GM18861 (cell line): ENCODE results near the gene CNTNAP2.

Experiments
- ATAC-seq: cut with Tn5 transposase; IDR thresholded peaks from one replicate; pipeline ENCODE4 v1.9.1; 2021; ENCODE audit not compliant: unreplicated experiment

The CNTNAP2 gene

DNA sequence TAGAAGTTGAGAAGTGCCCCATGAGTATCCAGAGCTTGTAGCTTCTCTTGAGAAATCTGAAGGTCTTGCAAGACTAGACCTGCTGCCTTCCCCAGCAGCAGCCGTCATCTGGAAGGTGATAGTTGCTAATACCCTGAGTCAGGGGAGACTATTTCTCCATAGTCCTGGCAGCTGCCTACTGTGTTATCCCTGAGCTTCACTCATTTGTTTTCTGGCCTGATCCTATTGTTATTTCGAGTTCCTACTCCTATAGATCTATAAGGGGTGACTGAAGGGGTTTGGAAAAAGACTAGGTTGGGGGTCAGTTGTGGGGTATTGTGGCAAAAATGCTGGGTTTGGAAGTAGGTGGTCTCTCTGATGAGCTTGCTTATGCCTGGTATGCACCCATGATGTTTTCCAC, 297.8 kb downstream of the CNTNAP2 start:
- no peak for ATAC-seq

DNA sequence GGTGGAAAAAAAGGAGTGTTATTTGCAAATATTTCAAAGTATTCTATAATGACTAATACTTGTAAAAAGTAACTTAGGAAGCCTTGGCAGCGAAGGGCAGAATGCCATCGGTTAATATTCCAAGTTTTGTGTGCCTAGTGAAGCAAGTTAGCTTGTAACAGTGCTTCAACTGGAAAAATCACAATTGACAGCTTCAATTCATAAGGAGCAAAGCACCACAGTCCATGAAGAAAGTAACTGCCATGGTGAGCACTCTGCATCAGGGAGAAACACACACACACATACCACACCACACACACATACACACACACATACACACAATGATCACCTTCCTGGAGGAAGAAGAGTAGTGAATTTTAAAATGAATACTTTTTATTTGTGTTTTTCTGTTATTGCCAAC, 298.3 kb downstream of the CNTNAP2 start:
- no peak for ATAC-seq

DNA sequence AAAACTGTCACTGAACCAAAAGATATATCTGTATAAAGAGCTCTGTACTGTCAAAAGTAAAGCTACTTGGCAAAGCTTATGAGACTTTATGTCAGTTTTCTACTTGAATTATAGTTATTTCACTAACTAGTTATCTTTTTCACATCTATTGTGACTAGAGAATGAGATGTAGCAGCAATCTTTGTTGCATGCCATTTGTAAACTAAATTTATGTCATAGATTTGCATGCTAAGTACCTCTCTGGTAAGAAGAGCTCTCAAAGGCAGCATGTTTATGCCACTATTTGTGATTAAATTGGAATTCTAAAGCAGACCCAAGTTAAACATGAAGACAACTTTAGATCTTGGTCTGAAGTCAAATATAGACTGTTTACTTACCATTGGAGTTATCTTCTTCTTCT, 300.6 kb downstream of the CNTNAP2 start:
- no peak for ATAC-seq

DNA sequence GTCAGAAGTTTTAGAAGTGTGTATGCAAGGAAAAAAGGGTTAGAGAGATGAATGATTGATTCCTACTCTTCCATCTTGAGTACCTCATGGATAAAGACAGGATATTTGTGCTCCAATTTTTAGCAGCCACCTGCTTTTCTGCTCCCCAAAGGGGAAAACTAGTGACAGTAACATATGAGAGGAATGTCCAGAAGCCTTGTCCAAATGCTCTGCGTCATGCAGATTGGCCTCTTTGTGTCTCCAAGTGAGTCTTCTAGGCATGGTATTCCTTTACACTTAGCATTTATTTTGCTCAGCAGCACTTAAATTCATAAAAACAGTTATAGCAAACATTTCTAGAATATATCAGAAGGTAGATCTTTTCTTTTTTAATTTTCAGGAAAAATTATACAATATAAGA, 306.8 kb downstream of the CNTNAP2 start:
- ATAC-seq = no peak

DNA sequence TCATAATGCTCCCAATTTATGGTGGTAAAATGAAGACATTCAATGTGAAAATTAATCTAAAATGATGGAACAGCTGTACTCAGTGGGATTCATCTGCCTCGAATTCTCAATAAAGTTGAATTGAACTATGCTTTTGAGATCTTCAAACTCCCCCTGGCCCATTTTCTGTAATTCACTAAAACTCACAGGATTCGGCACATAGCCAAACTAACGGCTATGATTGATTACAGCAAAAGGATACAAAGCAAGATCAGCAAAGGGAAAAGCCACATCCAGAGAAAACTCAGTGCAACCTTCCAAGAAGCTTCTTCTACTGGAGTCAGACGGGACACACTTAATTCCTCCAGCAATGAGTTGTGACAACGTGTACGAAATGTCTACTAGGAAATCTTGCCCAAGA, 307.5 kb downstream of the CNTNAP2 start:
- no peak for ATAC-seq

DNA sequence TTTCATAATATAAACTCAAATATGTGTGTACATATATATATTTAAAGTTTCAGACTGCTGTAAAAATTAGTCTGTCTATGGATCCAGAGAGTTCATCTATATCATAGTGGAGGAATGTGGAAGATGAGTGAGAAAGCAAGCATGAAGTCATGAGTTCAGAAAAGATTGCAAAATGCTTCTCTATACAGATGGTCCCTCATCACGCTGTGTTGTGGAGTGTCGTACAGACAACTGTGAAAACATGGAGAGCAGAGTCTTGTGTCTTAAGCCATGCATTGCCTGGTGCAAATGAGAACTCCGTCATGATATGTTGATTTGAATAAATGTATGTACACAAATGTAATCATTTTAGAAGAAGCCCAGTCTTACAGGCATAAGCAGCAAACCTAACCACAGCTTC, 316.9 kb downstream of the CNTNAP2 start:
- no peak for ATAC-seq

DNA sequence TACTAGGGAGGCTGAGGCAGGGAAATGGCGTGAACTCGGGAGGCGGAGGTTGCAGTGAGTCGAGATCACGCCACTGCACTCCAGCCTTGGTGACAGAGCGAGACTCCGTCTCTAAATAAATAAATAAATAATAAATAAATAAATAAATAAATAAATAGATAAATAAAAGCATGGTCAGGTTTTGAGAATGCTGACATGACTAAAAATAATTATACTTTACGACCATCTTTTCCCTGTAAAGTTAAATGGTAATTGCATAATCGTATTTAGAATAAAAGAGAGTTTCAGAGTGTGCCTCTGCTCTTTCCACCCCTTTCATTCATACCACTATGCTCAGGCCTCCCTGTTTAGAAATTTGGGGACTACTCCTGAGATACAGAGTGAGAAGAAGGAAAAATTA, 326.5 kb downstream of the CNTNAP2 start:
- no peak for ATAC-seq

DNA sequence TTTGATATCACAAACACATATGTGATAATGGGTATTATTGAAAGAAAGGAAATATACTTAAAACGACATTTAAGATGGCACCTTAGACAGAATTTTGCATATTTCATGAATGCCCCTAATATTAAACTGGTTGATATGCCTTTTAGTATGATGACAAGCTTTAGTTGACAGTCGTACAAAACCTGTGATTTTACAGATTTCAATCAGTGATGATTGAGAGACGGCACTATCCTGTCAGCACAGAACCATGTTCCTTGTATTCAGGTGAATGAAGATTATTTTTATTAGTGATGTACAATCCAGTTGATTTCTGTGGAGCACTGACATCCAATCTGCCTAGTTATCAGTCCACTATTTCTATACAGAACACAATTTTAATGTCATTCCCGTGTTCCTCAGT, 333.0 kb downstream of the CNTNAP2 start:
- ATAC-seq = no peak

DNA sequence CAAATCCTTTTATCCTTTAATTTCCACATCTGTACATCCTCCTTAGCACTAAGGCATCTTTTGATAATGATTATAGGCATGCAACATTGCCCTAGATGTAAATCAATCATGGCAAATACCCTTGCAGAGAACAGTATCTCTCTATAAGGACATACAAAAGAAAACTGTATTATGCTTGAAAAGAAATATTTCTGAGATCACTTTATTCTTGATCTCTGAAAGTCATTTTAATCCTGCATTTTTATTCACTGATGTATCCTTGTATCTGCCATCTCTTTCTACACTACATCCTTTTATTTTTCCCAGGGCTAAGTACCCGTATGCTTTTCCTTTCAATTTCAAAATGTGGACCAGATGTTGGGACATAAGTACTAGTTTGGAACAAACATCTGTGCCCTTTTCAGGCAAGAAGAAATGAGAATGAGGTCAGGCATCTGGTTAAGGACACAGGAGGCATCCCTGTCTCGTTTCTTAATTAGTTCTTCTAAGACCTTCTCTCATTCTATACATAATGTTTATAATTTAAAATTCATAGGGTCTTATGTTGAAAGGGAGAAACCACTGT, 338.6 kb downstream of the CNTNAP2 start:
- ATAC-seq = no peak

DNA sequence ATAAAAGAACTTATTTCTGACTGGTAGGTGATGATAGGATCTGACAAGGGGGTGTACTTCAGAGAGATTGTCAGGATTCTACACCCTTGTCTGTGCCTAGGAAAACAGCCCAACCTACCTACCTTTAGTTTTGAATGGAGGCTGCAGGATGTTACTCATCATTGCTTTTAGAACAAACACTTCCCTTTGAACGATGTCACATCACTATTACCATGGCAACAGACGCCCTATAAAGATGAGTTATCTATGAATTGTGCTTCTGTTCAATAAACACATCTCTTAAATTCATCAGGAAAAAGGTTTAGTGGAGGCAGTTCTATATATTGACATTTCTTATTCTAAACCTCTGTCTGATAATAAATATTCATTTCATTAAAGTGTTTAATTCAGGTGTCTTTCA, 362.4 kb downstream of the CNTNAP2 start:
- no peak for ATAC-seq

DNA sequence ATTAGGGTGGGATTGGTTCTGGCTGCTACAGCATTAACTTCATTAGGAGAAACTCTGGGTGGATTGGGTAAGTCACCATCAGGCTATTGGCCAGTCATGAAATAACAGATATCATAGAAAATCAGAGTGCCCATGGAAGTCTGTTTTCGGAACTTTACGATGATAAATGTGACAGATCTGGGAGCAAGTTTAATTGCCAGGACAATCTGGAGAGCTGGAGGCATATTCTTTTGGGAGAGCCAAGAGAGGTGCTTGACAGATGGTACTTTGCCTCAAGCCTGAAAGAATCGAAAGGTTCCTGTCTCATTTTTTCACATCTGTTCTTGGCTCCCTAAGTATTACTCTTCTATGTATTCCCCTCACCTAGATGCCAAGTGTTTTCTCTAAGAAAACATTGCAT, 369.9 kb downstream of the CNTNAP2 start:
- ATAC-seq = no peak

DNA sequence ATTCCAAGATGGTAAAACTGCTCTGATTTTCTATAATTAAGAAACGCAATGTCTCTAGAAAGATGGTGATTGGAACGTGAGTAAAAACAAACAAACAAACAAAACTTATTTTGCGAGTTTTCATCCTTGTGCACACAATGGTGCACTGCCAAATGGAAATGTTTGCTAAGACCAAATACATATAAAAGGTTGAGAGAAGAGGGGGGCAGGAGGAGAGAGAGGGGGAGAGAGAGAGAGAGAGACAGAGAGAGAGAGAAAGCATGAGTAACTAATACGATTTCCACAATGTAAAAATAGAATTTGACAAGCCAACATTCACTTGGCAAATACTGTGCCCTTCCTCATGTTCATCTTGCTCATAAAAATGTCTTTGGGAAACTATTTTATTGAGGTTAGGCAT, 375.4 kb downstream of the CNTNAP2 start:
- ATAC-seq = no peak

DNA sequence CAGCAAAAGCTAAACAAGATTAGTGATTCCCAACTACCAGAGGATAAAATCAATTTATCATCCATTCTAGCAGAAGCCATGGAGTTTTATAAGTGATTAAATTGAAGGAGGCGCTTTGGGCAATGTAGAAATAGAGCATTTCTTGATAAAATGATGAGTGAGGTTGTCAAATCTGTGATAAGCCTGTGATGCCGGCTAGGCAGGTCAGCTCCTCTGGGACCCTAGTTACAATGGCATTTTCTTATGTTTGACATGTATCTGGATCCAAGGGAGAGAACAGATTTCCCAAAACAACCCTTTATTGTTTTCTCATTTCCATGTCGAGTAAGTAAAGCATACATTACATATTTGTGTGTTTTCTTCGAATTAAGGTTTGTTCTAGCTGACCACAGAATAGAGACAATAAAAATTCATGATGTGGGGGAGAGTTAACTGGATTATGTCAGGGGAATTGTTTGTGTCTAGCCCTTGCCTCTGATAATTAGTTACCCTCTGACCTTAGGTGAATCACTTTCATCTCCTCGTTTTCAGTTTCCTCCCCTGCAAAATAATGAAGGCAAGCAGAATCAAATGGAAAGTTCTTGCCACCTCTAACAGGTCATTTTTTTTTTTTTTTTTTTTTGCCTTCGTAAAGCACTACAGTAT, 378.5 kb downstream of the CNTNAP2 start:
- ATAC-seq = no peak

DNA sequence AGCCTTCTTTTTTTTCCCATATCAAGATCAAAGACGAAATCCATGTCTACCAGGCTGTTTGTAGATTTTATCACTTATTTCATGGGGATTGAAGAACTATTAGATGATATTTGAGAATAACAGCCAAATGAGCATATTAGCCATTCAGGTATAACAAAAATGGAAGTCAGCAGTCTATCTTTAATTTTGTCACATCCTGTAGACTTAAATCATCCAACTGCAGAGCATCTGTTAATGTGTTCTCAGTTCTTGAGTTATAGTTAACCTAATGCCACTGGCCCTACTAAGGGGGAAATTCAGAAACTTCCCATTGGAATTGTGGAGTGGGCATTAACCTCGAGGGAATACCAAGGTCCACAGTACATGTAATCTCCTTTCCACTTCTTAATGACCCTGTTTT, 380.1 kb downstream of the CNTNAP2 start:
- ATAC-seq = no peak

DNA sequence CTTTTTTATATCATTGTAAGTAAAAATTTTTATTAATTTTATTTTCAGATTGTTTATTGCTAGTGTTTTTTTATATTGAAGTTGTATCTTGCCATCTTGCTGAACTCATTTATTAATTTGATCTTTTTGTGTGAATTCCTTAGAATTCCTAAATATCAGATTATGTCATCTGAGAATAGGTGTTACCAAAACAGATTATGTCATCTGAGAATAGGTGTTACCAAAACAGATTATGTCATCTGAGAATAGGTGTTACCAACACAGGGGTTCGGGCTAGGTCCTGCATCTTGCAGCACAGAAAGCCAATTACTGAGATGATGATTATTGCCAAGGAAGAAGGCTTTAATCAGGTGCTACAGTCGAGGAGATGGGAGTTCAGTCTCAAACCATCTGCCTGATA, 383.4 kb downstream of the CNTNAP2 start:
- ATAC-seq = no peak

DNA sequence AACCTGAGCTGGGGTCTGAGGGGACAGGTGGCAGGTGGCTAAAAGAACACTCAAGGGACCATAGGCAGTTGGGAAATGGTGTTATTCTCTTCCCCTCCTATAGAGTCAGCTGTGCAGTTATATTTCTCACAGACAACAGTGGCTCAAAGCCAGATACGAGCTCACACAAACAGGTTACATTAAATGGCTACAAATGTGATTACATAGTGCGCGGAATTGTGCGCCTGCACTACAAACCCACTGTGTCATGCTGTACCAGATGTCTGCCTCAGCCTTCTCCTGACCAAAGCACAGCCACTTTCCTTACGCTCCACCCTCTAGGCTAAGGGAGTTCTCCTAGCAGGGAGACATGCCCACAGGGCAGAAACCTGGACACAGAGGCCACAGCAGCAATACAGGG, 387.2 kb downstream of the CNTNAP2 start:
- ATAC-seq = no peak

DNA sequence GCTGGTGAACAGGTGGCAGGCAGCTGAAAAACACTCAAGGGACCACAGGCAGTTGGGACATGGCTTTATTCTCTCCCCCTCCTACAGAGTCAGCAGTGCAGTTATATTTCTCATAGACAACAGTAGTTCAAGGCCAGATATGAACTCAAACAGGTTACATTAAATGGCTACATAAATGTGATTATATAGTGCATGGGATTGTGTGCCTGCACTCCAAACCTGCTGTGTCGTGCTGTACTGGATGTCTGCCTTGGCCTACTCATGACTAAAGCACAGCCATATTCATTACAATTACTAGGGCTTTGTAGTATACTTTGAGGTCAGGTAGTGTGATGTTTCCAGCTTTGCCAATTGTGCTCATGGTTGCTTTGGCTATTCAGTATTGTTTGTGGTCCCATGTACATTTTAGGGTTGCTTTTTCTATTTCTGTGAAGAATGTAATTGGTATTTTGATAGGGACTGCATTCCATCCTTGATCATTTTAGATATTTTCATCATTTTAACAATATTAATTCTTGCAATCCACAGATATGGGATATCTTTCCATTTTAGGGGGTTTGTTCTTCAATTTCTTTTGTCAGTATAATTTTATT, 393.6 kb downstream of the CNTNAP2 start:
- no peak for ATAC-seq

DNA sequence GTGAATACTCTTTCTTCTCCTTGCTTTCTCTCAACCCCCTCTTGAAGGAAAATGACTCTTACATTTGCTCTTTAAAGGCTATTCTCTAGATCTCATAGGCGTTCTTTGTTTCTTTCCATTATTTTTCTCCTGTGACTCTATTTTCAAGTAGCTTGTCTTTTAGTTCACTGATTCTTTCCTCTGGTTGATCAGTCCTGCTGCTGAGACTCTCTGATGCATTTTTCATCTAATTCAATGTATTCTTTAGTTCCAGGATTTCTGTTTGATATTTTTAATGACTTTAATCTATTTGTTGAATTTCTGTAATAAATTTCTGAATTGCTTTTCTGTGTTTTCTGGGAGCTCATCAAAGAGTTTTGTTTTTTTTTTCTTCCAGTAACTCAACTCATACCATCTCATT, 397.7 kb downstream of the CNTNAP2 start:
- ATAC-seq = no peak

DNA sequence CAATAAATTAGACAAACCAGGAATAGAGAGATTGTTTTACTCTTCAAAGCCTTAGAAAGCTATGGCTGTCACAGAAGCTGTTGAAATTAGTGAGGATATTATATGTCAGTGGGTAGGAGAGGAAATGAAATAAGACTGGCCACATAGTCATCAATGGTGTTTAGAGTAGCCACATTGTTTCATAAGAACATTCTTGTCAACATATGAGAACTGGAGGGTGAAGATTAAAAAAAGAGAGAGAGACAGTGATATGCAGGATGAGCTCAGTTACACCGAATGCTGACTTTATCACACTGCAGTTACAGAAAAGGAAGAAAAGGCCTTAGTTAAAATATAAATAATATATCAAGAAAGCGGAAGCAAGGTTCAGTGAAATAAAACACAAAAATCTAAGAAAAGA, 412.0 kb downstream of the CNTNAP2 start:
- ATAC-seq = no peak

DNA sequence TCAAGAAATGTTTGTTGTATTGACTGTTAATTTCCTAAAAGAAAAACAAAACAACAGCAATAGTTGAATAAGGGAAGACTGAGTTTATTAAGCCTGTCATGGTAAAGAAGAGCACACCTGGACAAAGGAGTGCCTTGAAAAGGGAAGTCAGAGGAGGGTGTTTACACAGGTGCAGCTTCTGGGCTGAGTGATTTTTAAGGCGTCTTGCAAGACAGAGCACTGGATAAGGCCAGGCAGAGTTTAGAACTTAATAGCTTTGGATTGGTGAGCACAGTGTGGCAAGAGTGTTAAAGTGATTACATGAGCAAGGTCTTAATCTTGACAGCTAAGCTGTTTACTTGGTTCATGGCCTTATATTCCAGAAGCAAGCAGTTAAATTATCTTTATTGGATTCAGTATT, 423.2 kb downstream of the CNTNAP2 start:
- no peak for ATAC-seq

DNA sequence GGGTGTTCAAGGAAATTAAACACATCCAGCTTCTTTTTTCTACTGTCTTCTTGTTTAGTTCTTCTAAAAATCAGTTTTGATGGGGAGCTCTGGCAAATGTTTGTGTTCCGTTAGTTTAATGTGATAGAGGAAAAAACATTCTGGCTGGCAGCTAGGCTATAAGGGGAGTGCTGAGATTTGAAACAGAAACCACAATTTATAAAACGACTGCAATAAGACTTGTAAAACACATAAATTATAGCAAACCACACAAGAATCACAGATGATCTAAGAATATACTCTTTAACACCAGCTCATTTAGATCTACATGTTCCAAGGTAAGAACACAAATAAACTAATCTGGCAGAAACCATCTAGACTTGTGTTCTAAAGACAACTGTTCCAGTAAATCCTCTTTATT, 425.5 kb downstream of the CNTNAP2 start:
- ATAC-seq = no peak

DNA sequence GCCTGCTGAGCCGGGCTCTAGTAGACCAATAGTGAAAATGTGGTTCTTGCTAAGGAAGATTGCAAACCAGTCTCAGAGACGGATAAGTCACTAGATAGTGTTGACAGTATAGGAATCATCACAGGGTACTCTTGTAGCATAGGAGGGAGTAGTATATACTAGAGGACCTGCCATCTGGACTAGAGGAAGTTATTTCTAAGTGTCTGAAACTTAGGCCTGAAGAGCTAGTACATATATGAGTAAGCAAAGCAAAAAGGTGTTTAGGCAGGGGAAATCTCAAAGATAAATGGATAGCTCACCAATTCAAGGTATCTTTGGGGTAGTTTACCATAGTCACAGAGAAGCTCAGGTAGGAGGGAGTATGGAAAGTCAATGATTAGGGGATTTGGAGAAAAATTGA, 428.1 kb downstream of the CNTNAP2 start:
- ATAC-seq = no peak

DNA sequence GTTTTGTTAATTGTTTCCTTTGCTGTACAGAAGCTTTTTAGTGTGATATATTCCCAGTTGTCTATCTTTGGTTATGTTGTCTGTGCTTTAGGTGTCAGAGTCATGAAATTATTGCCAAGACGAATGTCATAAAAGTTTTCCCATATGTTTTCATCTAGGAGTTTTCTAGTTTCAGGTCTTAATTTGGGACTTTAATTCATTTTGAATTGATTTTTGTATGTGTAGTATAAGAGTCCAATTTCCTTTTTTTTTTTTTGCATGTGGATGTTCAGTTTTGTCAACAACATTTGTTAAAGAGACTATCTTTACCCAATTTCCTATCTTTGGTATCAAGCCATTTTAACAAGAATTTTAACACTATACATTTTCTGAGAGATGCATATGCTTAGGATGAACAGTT, 432.2 kb downstream of the CNTNAP2 start:
- ATAC-seq = no peak
